GM19023 (cell line): ENCODE measurements around the gene C1QTNF6.

Source experiments
- ATAC-seq: cut with Tn5 transposase; IDR thresholded peaks from one replicate; pipeline ENCODE4 v1.9.1; 2021; ENCODE audit warnings: mild to moderate bottlenecking, moderate library complexity; ENCODE audit not compliant: unreplicated experiment

Gene C1QTNF6

GRCh38 chr22:37193629-37194191 lies 5.7 kb upstream of the C1QTNF6 start:
- no peak for ATAC-seq

- ATAC-seq = no peak
Measured at GRCh38 chr22:37192741-37193140, 4.7 kb upstream of the C1QTNF6 start.

GRCh38 chr22:37192204-37192603 lies 4.2 kb upstream of the C1QTNF6 start:
- ATAC-seq = no peak

GRCh38 chr22:37190262-37190780 lies 2.3 kb upstream of the C1QTNF6 start:
- no peak for ATAC-seq

GRCh38 chr22:37188901-37189466 lies 937 bp upstream of the C1QTNF6 start:
- ATAC-seq = no peak

GRCh38 chr22:37187552-37187890 lies 526 bp downstream of the C1QTNF6 start:
- ATAC-seq = no peak

- no peak for ATAC-seq
Measured at GRCh38 chr22:37186997-37187522, 987 bp downstream of the C1QTNF6 start.

GRCh38 chr22:37186228-37186996 lies 1.6 kb downstream of the C1QTNF6 start:
- no peak for ATAC-seq

- ATAC-seq = no peak
Measured at GRCh38 chr22:37185646-37186227, 2.3 kb downstream of the C1QTNF6 start.

- ATAC-seq = no peak
Measured at GRCh38 chr22:37184816-37185541, 3.1 kb downstream of the C1QTNF6 start.

GRCh38 chr22:37184380-37184755 lies 3.7 kb downstream of the C1QTNF6 start:
- ATAC-seq = no peak

- ATAC-seq = no peak
Measured at GRCh38 chr22:37183432-37184379, 4.3 kb downstream of the C1QTNF6 start.

- no peak for ATAC-seq
Measured at GRCh38 chr22:37182949-37183245, 5.2 kb downstream of the C1QTNF6 start.

- ATAC-seq = no peak
Measured at GRCh38 chr22:37182101-37182948, 5.7 kb downstream of the C1QTNF6 start.

GRCh38 chr22:37181681-37182080 lies 6.4 kb downstream of the C1QTNF6 start:
- no peak for ATAC-seq

- no peak for ATAC-seq
Measured at GRCh38 chr22:37180531-37181231, 7.4 kb downstream of the C1QTNF6 start.

- ATAC-seq = no peak
Measured at GRCh38 chr22:37179622-37180420, 8.2 kb downstream of the C1QTNF6 start.

GRCh38 chr22:37179126-37179470 lies 8.9 kb downstream of the C1QTNF6 start:
- ATAC-seq = no peak
